GM18909 (cell line): ENCODE data around the gene POU6F2.

Experiments
- ATAC-seq: cut with Tn5 transposase; IDR thresholded peaks from one replicate; pipeline ENCODE4 v1.9.1; 2021; ENCODE audit warnings: mild to moderate bottlenecking; ENCODE audit not compliant: unreplicated experiment, poor library complexity

POU6F2 gene

GRCh38 chr7:39233851-39234529 lies 256.3 kb downstream of the POU6F2 start:
- no peak for ATAC-seq

- no peak for ATAC-seq
Measured at GRCh38 chr7:39238234-39238869, 260.6 kb downstream of the POU6F2 start.

- no peak for ATAC-seq
Measured at GRCh38 chr7:39240864-39241263, 263.2 kb downstream of the POU6F2 start.

- ATAC-seq = no peak
Measured at GRCh38 chr7:39247576-39247975, 269.9 kb downstream of the POU6F2 start.

GRCh38 chr7:39248041-39248691 lies 270.5 kb downstream of the POU6F2 start:
- no peak for ATAC-seq

- no peak for ATAC-seq
Measured at GRCh38 chr7:39248692-39249090, 271.0 kb downstream of the POU6F2 start.

- no peak for ATAC-seq
Measured at GRCh38 chr7:39249635-39250152, 272.0 kb downstream of the POU6F2 start.

GRCh38 chr7:39252916-39253315 lies 275.2 kb downstream of the POU6F2 start:
- no peak for ATAC-seq

- ATAC-seq = no peak
Measured at GRCh38 chr7:39259391-39260003, 281.8 kb downstream of the POU6F2 start.

- ATAC-seq = no peak
Measured at GRCh38 chr7:39260279-39260844, 282.7 kb downstream of the POU6F2 start.

GRCh38 chr7:39261771-39262170 lies 284.1 kb downstream of the POU6F2 start:
- no peak for ATAC-seq

GRCh38 chr7:39265641-39266591 lies 288.2 kb downstream of the POU6F2 start:
- ATAC-seq = no peak

- no peak for ATAC-seq
Measured at GRCh38 chr7:39269034-39269433, 291.3 kb downstream of the POU6F2 start.

GRCh38 chr7:39270018-39270417 lies 292.3 kb downstream of the POU6F2 start:
- ATAC-seq = no peak

GRCh38 chr7:39271402-39271801 lies 293.7 kb downstream of the POU6F2 start:
- no peak for ATAC-seq

- ATAC-seq = no peak
Measured at GRCh38 chr7:39272111-39272510, 294.4 kb downstream of the POU6F2 start.

- no peak for ATAC-seq
Measured at GRCh38 chr7:39272691-39273090, 295.0 kb downstream of the POU6F2 start.

GRCh38 chr7:39280337-39280736 lies 302.6 kb downstream of the POU6F2 start:
- ATAC-seq = no peak

- ATAC-seq = no peak
Measured at GRCh38 chr7:39285256-39285655, 307.5 kb downstream of the POU6F2 start.

GRCh38 chr7:39288303-39288702 lies 310.6 kb downstream of the POU6F2 start:
- no peak for ATAC-seq
